HG02885 (cell line): Measurements from ENCODE around the gene KDELR1.
A peak's percentile ranks its signal among the peaks of the same experiment; 100 is the strongest.

Experiments
- ATAC-seq: cut with Tn5 transposase; IDR thresholded peaks from one replicate; pipeline ENCODE4 v1.9.1; 2021; ENCODE audit warnings: mild to moderate bottlenecking; ENCODE audit not compliant: unreplicated experiment, poor library complexity

Gene KDELR1

DNA sequence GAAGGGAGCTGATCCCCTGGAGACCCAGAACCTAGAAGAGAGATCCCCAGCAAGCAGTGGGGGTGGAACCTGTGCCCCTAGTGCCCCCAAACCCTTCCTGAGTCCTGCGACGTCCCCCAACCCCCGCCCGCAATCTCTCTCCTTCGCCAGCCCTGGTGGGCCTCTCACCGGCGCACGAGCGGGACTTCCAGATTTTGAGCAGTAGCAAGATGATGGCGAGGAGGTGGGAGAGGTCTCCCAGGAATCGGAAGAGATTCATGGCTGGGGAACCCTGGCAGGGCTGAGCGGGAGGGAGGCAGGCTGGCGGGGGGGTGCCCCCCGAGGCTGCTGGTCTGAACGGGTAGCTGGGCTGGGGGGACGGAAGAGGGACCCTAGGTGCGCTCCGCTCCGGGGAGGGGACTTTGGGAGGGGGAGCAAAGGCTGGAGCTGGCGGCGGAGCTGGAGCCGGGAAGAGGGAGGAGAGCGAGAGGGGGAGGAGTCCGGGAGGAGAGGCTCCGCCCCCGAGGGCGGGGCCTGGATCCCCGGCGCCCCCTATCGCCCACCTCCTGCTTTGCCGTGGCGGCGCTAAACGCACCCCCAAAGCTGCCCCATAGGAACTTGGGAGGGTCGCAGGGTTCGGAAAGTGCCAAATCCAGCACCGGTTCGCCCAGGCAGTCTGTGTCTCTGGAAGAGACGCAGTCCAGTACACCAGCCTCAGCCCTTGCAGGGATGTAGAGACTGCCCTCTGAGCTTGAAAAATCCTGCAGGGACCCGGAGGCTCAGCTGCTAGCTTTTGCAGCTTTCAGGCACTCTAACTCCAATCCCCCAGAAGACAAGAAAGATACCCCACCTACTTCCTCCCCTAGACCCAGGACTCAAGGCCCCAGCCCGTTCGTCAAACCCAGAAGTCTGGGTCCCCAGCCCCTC, at the start of gene KDELR1:
Gene KDELR1, minus strand, starts transcription at position 452 of the 906 bp plus-strand sequence. Its CDS starts 193 bp downstream, at position 259.
- ATAC-seq: peak; percentile 84

DNA sequence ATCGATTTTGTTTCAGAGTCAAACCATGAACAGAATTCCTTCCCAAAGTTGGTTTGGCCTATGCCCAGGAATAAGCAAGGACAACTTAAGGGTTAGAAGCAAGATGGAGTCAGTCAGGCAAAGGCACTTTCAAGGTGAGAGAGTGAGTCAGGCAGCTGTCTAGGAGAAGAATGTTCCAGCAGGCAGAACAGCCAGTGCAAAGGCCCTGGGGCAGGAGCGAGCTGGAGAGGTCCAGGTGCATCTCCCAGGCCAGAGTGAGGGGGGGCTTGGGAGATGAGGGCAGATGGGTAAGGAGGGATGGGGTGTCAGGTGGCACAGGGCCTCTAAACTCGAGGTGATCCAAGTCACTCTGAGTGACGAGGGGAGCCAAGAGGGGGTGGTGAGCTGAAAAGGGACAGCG, 45.2 kb upstream of the KDELR1 start:
- ATAC-seq: no peak

GRCh38 chr19:48433337-48433736, 42.0 kb upstream of the KDELR1 start:
- no peak for ATAC-seq

- ATAC-seq: no peak
These were observed 37.3 kb upstream of the KDELR1 start for GRCh38 chr19:48428670-48429069.

DNA sequence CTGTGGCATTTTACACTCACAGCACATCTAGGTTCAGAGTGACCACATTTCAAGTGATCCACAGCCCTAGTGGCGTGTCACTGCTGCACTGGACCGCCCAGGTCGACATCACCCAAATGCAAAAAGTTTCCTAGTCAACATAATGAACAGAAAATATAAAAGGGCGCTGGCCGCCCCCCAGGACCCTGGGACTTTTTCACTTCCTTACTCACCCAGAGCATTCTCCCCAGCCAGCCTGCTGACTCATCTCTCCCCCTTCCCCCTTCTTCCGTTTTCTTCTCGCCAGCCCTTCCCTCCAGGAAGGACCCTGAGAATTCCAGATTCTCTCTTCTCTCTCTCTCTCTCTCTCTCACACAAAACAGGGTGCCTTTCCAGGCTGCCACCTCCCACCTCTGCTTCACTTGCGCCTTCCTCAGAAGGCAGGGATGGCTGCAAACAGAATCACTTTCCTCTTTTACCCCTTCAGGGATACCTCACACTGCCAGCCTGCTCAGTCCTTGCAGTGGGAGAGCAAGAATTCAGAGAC, 33.4 kb upstream of the KDELR1 start:
- ATAC-seq: no peak

GRCh38 chr19:48421548-48421947, 30.2 kb upstream of the KDELR1 start:
- no peak for ATAC-seq

GRCh38 chr19:48419158-48419920, 28.0 kb upstream of the KDELR1 start:
- peak; percentile 71 for ATAC-seq

- ATAC-seq: no peak
These were observed 27.1 kb upstream of the KDELR1 start for GRCh38 chr19:48418317-48419064.

DNA sequence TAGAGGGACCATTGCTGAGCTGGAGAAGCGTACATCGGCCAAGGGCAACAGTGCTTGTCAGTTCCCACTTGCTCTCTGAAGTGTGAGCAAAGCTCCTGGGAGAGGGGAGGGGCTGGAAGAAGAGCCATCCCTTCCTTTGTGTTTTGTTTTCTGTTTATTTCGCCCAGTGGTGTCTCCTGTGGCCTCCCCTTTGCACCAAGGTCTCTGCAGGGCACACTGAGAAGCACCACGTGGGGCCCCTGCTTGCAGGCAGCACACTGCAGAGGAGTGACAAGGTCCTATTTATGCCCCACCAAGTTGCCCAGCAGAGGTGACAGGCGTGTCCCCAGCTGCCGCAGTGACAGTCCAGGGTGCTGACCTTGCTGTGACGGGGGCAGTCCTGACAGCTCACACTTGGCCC, 26.1 kb upstream of the KDELR1 start:
- no peak for ATAC-seq

DNA sequence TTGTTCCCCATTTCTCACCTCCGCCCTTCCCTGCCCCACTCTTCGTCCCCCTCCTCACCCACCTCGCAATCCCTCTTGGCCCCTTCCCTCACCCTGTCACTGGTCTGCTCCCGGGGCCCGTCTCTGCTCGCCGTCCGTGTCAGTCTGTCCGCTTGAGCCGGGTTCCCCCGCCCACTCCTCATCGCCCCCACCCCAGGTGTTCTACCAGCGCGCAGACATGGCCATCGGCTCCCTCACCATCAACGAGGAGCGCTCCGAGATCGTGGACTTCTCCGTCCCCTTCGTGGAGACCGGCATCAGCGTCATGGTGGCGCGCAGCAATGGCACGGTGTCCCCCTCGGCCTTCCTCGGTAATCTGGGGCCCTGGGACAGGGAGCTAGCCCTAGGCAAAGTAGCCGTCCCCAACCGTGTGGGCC, 24.5 kb upstream of the KDELR1 start:
- no peak for ATAC-seq

DNA sequence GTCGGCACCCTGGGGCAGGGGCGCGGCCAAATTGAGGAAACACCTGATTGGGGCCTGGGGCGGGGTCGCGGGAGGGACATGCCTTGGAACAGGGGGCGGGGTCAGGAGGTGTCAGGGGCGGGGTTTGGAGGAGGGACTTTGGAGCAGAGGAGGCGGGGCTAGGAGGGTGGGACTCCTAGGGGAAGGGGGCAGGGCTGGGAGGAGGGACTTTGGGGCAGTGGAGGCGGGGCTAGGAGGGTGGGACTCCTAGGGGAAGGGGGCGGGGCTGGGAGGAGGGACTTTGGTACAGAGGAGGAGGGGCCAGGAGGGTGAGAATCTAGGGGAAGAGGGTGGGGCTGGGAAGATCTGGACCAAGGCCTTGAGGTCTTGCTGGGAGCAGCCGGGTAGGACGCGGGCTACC, 24.0 kb upstream of the KDELR1 start:
- ATAC-seq: no peak

- ATAC-seq: no peak
These were observed 22.7 kb upstream of the KDELR1 start for GRCh38 chr19:48413879-48414587.

DNA sequence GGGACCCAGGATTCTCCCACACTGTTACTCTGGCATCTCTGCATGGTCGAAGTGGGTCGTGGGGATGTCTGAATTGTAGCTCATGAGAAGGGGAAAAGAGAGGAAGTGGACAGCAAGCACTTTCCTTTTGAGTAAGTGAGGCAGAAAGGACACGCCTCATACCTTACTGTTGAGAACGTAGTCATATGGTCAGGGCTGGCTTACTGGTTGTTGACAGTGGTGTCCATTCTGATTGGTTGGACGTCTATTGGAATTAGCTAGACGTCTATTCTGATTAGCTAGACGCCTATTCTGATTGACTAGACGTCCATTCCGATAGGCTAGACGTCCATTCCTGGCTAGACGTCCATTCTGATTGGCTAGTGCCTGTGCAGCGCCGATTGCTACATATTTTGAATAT, 14.5 kb upstream of the KDELR1 start:
- no peak for ATAC-seq

- ATAC-seq: no peak
These were observed 13.8 kb upstream of the KDELR1 start for GRCh38 chr19:48405010-48405659.

- ATAC-seq: peak; percentile 67
These were observed 12.3 kb upstream of the KDELR1 start for GRCh38 chr19:48403606-48404005.

GRCh38 chr19:48401287-48401686, 9.9 kb upstream of the KDELR1 start:
- no peak for ATAC-seq

GRCh38 chr19:48400018-48400742, 8.8 kb upstream of the KDELR1 start:
- ATAC-seq: no peak

- ATAC-seq: peak; percentile 61
These were observed 7.3 kb upstream of the KDELR1 start for GRCh38 chr19:48398375-48399235.
